MCF 10A (cell line): ENCODE measurements around the gene ADARB1. TPM values are rescaled to one million over a fixed set of nuclear protein-coding genes. Genes with fewer than 3 reads are reported as not detected.
A peak's percentile ranks its signal among the peaks of the same experiment; 100 is the strongest.

Experiments used
- BruUV-seq: library from RNA; stranded (reverse); fragments of 400-500 nt; replicated peaks from 2 replicates; lab custom pipeline; 2021; lab: Mats Ljungman, UMichigan
- CTCF ChIA-PET: fragments of 300-600 bp; sonication (Branson Sonifier 250); formaldehyde crosslinking; extraction: SDS; loops from one replicate; lab custom pipeline; 2021; ENCODE audit warnings: antibody characterized with exemption, inconsistent platforms; lab: Yijun Ruan, JAX
- POLR2A ChIA-PET: fragments of 300-600, 350-650 bp; sonication (Branson Sonifier 250); formaldehyde crosslinking; extraction: SDS; loops from one replicate; lab custom pipeline; 2020; ENCODE audit warnings: antibody characterized with exemption, inconsistent platforms; lab: Yijun Ruan, JAX
- DNase-seq: peaks from one replicate; pipeline ENCODE4 v3.0.0-alpha.2; 2018; ENCODE audit not compliant: unreplicated experiment
- H3K27ac Mint-ChIP-seq: one replicate; pipeline ENCODE4 v1.8.0; 2022; ENCODE audit warnings: mild to moderate bottlenecking, low read depth, mixed read lengths; ENCODE audit not compliant: unreplicated experiment
- H3K27me3 Mint-ChIP-seq: one replicate; pipeline ENCODE4 v1.8.0; 2022; ENCODE audit warnings: mixed read lengths; ENCODE audit not compliant: insufficient read depth, unreplicated experiment
- H3K36me3 Mint-ChIP-seq: one replicate; pipeline ENCODE4 v1.8.0; 2022; ENCODE audit warnings: mild to moderate bottlenecking, moderate library complexity, mixed read lengths; ENCODE audit not compliant: insufficient read depth, unreplicated experiment
- H3K4me1 Mint-ChIP-seq: one replicate; pipeline ENCODE4 v1.8.0; 2022; ENCODE audit warnings: mixed read lengths; ENCODE audit not compliant: insufficient read depth, unreplicated experiment
- H3K4me3 Mint-ChIP-seq: one replicate; pipeline ENCODE4 v1.8.0; 2022; ENCODE audit warnings: mild to moderate bottlenecking, moderate library complexity, mixed read lengths; ENCODE audit not compliant: unreplicated experiment
- H3K9me3 Mint-ChIP-seq: one replicate; pipeline ENCODE4 v1.8.0; 2022; ENCODE audit warnings: mixed read lengths; ENCODE audit not compliant: unreplicated experiment
- intact Hi-C: fragments of 100-400 bp; cut with micrococcal nuclease; formaldehyde crosslinking; loops from 2 replicates; pipeline ENCODE4 v1.14.1; 2022
- total RNA-seq: library from RNA; stranded (reverse); gene quantifications from 2 replicates; pipeline ENCODE4 v1.2.3, GENCODE V29; 2022
- TF ChIP-seq, protein P1 (sequence below): fragments of 200-600 bp; IDR thresholded peaks from one replicate; pipeline ENCODE4 v1.8.0; 2022; ENCODE audit warnings: antibody characterized with exemption, mild to moderate bottlenecking; ENCODE audit not compliant: unreplicated experiment

Gene ADARB1
- total RNA-seq, 1 experiment from 2014 or later: 19.4 TPM

DNA sequence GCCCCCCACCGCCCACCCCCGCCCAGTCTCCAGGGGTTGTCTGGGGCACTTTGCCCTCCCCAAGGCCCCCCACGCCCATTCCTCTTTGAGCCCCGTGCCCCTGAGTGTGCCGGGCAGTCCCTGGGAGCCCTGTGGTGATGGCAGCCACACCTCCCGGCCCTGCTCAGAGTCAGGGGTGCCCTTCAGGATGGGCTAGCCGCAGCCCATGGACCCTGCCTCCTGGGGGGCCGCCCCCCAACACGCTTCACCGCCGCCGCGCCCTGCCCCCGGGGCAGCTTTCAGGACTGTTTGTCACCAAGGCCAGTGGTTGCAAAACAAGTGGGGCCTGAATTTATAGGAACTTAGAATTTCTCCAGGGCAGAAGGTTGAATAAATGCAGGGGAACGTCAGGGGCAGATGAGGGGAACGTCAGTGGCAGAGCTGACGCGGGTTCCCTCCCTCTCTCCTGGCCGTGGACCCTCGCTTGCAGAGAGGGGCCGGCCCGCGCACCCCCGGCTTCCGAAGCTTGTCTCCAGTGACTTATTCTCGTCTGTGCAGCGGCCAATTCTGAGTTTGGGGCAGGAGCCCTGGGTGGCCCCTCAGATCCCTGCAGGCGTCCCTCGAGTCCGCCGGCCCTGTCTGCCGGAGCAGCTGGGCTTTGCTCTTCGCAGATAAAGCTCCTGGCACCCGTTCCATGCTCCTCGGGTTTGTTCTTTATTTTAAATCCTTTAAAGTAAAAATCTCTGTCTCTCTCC, 41.2 kb upstream of the ADARB1 start:
- H3K4me1 Mint-ChIP-seq: no peaks in the 10 kb centered on the region
- peaks cover 14% of the 10 kb centered on the region for H3K27me3 Mint-ChIP-seq
- TF ChIP-seq, protein P1, sequence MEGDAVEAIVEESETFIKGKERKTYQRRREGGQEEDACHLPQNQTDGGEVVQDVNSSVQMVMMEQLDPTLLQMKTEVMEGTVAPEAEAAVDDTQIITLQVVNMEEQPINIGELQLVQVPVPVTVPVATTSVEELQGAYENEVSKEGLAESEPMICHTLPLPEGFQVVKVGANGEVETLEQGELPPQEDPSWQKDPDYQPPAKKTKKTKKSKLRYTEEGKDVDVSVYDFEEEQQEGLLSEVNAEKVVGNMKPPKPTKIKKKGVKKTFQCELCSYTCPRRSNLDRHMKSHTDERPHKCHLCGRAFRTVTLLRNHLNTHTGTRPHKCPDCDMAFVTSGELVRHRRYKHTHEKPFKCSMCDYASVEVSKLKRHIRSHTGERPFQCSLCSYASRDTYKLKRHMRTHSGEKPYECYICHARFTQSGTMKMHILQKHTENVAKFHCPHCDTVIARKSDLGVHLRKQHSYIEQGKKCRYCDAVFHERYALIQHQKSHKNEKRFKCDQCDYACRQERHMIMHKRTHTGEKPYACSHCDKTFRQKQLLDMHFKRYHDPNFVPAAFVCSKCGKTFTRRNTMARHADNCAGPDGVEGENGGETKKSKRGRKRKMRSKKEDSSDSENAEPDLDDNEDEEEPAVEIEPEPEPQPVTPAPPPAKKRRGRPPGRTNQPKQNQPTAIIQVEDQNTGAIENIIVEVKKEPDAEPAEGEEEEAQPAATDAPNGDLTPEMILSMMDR: no peak
- BruUV-seq: no TSS peak
- DNase-seq: no peak
- intact Hi-C loops: no loop called here
- H3K36me3 Mint-ChIP-seq: no peaks in the 10 kb centered on the region
- no peak overlapping the region for H3K27ac Mint-ChIP-seq
- H3K9me3 Mint-ChIP-seq: peaks cover 7% of the 10 kb centered on the region
- POLR2A ChIA-PET: no interaction called here
- H3K4me3 Mint-ChIP-seq: no peak overlapping the region
- CTCF ChIA-PET: interaction anchor here (0.7 kb wide), 1 partner anchor 272 kb away, joined by 3 read pairs; no protein-coding TSS in a partner anchor

DNA sequence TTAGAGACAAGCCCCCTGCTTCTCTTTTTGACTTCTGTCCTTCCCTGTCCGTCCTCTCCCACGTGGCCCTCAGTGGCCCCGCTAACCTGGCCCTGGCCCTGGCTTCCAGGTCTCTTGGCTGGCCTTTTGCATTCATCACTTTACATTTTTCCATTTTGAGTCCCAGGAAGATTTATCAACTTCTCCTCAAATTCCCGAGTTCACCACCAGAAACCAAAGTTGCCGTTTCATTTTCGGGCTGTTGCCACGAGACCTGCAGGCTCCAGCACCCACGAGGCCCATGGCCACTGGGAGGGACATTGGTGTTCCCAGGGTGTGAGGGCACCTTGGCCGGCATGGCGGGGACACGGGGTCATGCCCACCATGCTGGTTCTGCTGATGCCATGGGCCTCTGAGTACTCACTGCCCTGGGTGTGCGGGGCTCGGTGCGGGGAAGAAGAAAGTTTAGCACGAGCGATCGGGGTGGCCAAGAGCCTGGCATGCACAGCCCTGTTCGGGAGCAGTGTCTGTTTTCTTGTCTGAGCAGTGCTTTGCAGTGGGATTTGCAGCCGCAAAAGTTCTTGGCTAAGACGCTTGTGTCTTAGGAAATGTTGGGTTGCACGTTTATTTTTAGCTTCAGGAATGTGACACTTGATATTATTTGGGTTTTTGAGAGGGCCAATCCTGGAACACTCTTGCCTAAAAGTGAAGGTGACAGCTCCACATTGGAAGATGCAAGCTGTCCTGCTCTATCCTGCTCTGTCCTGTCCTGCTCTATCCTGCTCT, 40.4 kb upstream of the ADARB1 start:
- POLR2A ChIA-PET: no interaction called here
- BruUV-seq: no TSS peak
- no peak overlapping the region for H3K4me3 Mint-ChIP-seq
- H3K4me1 Mint-ChIP-seq: no peaks in the 10 kb centered on the region
- H3K27ac Mint-ChIP-seq: no peak overlapping the region
- H3K9me3 Mint-ChIP-seq: peaks cover 7% of the 10 kb centered on the region
- CTCF ChIA-PET: interaction anchor here (0.7 kb wide), 1 partner anchor 273 kb away, joined by 3 read pairs; no protein-coding TSS in a partner anchor
- TF ChIP-seq, protein P1: no peak
- intact Hi-C loops: no loop called here
- no peaks in the 10 kb centered on the region for H3K36me3 Mint-ChIP-seq
- H3K27me3 Mint-ChIP-seq: peaks cover 14% of the 10 kb centered on the region
- DNase-seq: peak; percentile 18

DNA sequence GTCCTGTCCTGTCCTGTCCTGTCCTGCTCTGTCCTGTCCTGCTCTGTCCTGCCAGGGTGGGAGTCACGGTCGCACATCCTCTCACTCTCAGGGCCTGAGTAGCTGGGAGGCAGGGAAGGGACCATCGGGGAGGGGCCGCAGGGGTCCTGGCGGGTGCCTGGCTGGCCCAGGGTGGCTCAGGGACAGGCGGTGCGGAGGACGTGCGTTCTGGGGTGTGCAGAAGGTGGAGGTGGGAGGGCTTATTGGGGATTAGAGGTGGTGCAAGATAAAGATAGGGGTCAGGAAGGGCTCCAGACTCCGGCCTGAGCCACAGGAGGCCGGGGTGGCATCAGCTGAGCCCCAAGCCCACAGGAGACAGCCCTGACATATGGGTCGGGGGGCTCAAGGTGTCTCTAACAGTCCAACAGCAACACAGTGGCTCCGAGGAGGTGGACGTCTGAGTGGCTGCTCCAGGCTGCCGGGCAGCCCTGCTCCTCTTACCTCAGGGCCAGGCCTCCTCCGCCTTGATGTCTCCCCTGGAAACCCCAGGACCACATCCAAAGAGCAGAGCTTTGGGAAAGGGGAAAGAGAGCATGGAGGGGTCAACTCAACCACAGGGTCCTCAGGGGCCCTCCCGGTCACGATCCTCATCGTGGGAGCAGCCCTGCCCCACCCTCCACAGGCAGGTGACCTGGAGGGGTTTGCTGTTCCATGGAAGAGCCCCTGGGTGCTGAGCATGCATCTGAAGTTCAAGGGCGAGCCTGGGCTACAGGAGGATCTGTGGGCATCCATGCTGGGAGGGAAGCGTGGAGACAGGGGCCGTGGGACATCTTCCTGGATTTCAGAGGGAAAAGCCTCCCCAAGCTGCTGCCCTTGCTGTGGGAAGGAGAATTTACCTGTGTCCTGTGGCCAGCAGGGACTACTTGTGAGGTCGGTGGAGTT, 39.6 kb upstream of the ADARB1 start:
- no TSS peak for BruUV-seq

More for the DNA sequence above, 39.6 kb upstream of the ADARB1 start:
- intact Hi-C loops: no loop called here
- Mint-ChIP-seq H3K36me3 (no peaks in the 10 kb centered on the region), H3K27ac (no peak overlapping the region), H3K9me3 (peaks cover 7% of the 10 kb centered on the region), H3K4me3 (no peak overlapping the region), H3K27me3 (peaks cover 14% of the 10 kb centered on the region), H3K4me1 (no peaks in the 10 kb centered on the region)
- DNase-seq: no peak
- ChIA-PET CTCF (no interaction called here), POLR2A (no interaction called here)
- TF ChIP-seq, protein P1: no peak
